CD4-positive, alpha-beta T cell (primary cell): Measurements from ENCODE around the gene SVIP. TPM values are rescaled to one million over a fixed set of nuclear protein-coding genes. Genes with fewer than 3 reads are reported as not detected.

Experiments used
- ATAC-seq: fragments of 200-7000 bp; cut with Tn5 transposase; one replicate; pipeline ENCODE4 v1.10.0; 2022; ENCODE audit warnings: mild to moderate bottlenecking; ENCODE audit not compliant: poor library complexity
- CTCF ChIA-PET: fragments of 350-600 bp; sonication (Branson Sonifier 250); formaldehyde crosslinking; loops from one replicate; lab custom pipeline; 2021; ENCODE audit warnings: antibody characterized with exemption, inconsistent platforms; lab: Charles Lee
- POLR2A ChIA-PET: fragments of 350-600 bp; sonication (Branson Sonifier 250); formaldehyde crosslinking; loops from one replicate; lab custom pipeline; 2021; ENCODE audit warnings: antibody characterized with exemption, inconsistent platforms; lab: Charles Lee
- DNase-seq, 14 experiments: peaks; one replicate each; pipeline ENCODE4 v3.0.0-alpha.2; 2013 to 2020; ENCODE audit warnings: mixed read lengths in 2 of 14
- H3K27ac ChIP-seq, 2 donors: one replicate each; pipeline versions ENCODE4 v1.5.1 to v1.7.0; 2013; ENCODE audit warnings: low read length in 2 of 2, low read depth in 1 of 2, mild to moderate bottlenecking in 1 of 2
- H3K27me3 ChIP-seq, 2 experiments: 1 replicate in 1 of 2; 2 replicates in 1 of 2; pipeline versions ENCODE4 v1.6.1 to v1.7.0; 2013; ENCODE audit warnings: low read length in 2 of 2, control low read depth in 1 of 2, mild to moderate bottlenecking in 1 of 2, moderate library complexity in 1 of 2; ENCODE audit not compliant: insufficient read depth in 2 of 2, control insufficient read depth in 1 of 2
- H3K36me3 ChIP-seq: one replicate; pipeline ENCODE4 v1.6.1; 2013; ENCODE audit warnings: low read length, control low read depth; ENCODE audit not compliant: insufficient read depth
- H3K4me1 ChIP-seq: one replicate; pipeline ENCODE4 v1.6.1; 2013; ENCODE audit warnings: low read length, control low read depth; ENCODE audit not compliant: insufficient read depth
- H3K4me3 ChIP-seq: one replicate; pipeline ENCODE4 v1.5.1; 2013; ENCODE audit warnings: mild to moderate bottlenecking, low read length, moderate library complexity
- H3K9me3 ChIP-seq, 2 experiments: 1 replicate in 1 of 2; 2 replicates in 1 of 2; pipeline versions ENCODE4 v1.6.1 to v1.7.0; 2013; ENCODE audit warnings: low read length in 2 of 2, mild to moderate bottlenecking in 2 of 2, control low read depth in 1 of 2, moderate library complexity in 1 of 2; ENCODE audit not compliant: control insufficient read depth in 1 of 2, insufficient read depth in 1 of 2
- H3K27ac Mint-ChIP-seq: one replicate; pipeline ENCODE4 v1.8.0; 2020; ENCODE audit warnings: mixed read lengths
- H3K27me3 Mint-ChIP-seq: one replicate; pipeline ENCODE4 v1.8.0; 2021; ENCODE audit warnings: mixed read lengths
- H3K36me3 Mint-ChIP-seq: one replicate; pipeline ENCODE4 v1.8.0; 2021; ENCODE audit warnings: low read depth, mixed read lengths
- H3K4me1 Mint-ChIP-seq: one replicate; pipeline ENCODE4 v1.8.0; 2021; ENCODE audit warnings: low read depth, mixed read lengths
- H3K4me3 Mint-ChIP-seq: one replicate; pipeline ENCODE4 v1.8.0; 2020; ENCODE audit warnings: mild to moderate bottlenecking, mixed read lengths
- H3K9me3 Mint-ChIP-seq: one replicate; pipeline ENCODE4 v1.8.0; 2020; ENCODE audit warnings: mixed read lengths
- CTCF ChIP-seq: fragments of 200-600 bp; IDR thresholded peaks from one replicate; pipeline ENCODE4 v1.8.0; 2022; ENCODE audit warnings: antibody characterized with exemption, mild to moderate bottlenecking
- intact Hi-C, 2 experiments: fragments of 100-400 bp; cut with DNase I in 1 of 2; cut with micrococcal nuclease in 1 of 2; formaldehyde crosslinking; loops; one replicate each; pipeline versions ENCODE4 v1.15.1 to v1.9.0; 2023 to 2025; cut with DNase I, micrococcal nuclease
- total RNA-seq, 174 experiments: library from RNA in 2 of 174; stranded (reverse) in 2 of 174; gene quantifications; one replicate each; pipeline ENCODE4 v1.2.3 and lab custom pipeline; 2021 to 2026

The SVIP gene
- total RNA-seq, 2 experiments from 2014 or later: 58.1 to 67.3 TPM

- H3K4me1 Mint-ChIP-seq: no peaks in the 10 kb centered on the region
- H3K27ac Mint-ChIP-seq: no peak overlapping the region
- Histone ChIP-seq H3K4me3 (no peak overlapping the region), H3K27ac (no peak overlapping the region), H3K4me1 (no peaks in the 10 kb centered on the region), H3K27me3 (no peaks in the 10 kb centered on the region), H3K9me3 (no peaks in the 10 kb centered on the region), H3K36me3 (no peaks in the 10 kb centered on the region)
- peaks cover 8% of the 10 kb centered on the region for H3K27me3 Mint-ChIP-seq
- no peak for TF ChIP-seq CTCF
- H3K36me3 Mint-ChIP-seq: no peaks in the 10 kb centered on the region
- ChIA-PET CTCF (no interaction called here), POLR2A (no interaction called here)
- no peak for ATAC-seq
- no peak overlapping the region for H3K4me3 Mint-ChIP-seq
- no peak for DNase-seq
- no peaks in the 10 kb centered on the region for H3K9me3 Mint-ChIP-seq
- intact Hi-C loops: no loop called here
These were observed 33.7 kb downstream of the SVIP start for GRCh38 chr11:22795914-22796313.

GRCh38 chr11:22792497-22792896, 37.1 kb downstream of the SVIP start:
- no peak for ATAC-seq
- ChIA-PET POLR2A (no interaction called here), CTCF (no interaction called here)
- no peaks in the 10 kb centered on the region for H3K9me3 Mint-ChIP-seq
- intact Hi-C loops: no loop called here
- DNase-seq: no peak
- H3K36me3 Mint-ChIP-seq: no peaks in the 10 kb centered on the region
- Histone ChIP-seq H3K36me3 (no peaks in the 10 kb centered on the region), H3K4me3 (no peak overlapping the region), H3K4me1 (no peaks in the 10 kb centered on the region), H3K9me3 (no peaks in the 10 kb centered on the region), H3K27me3 (no peaks in the 10 kb centered on the region), H3K27ac (no peak overlapping the region)
- peaks cover 5% of the 10 kb centered on the region for H3K27me3 Mint-ChIP-seq
- H3K4me3 Mint-ChIP-seq: no peak overlapping the region
- H3K4me1 Mint-ChIP-seq: no peaks in the 10 kb centered on the region
- TF ChIP-seq CTCF: no peak
- H3K27ac Mint-ChIP-seq: no peak overlapping the region

GRCh38 chr11:22787551-22788162, 41.9 kb downstream of the SVIP start:
- no peaks in the 10 kb centered on the region for H3K4me1 ChIP-seq
- no peak overlapping the region for H3K4me3 ChIP-seq
- Mint-ChIP-seq H3K27me3 (peaks cover 11% of the 10 kb centered on the region), H3K27ac (no peak overlapping the region), H3K4me3 (no peak overlapping the region), H3K36me3 (no peaks in the 10 kb centered on the region), H3K4me1 (no peaks in the 10 kb centered on the region), H3K9me3 (no peaks in the 10 kb centered on the region)
- H3K27me3 ChIP-seq: no peaks in the 10 kb centered on the region
- ChIA-PET CTCF (interaction anchor here (0.7 to 1.6 kb wide), 3 partner anchors 10 to 452 kb away, joined by 3 to 5 read pairs (median 3); partner anchors contain the start of gene SVIP), POLR2A (interaction anchor here (0.7 to 1.2 kb wide), 2 partner anchors 41 to 131 kb away, joined by 3 to 4 read pairs; no protein-coding TSS in a partner anchor)
- peak; percentile 94 for TF ChIP-seq CTCF
- no peak overlapping the region for H3K27ac ChIP-seq
- intact Hi-C loops: loop anchor here (1.0 to 5.0 kb wide), 4 partner anchors 115 to 545 kb away; no protein-coding TSS in a partner anchor
- H3K9me3 ChIP-seq: no peaks in the 10 kb centered on the region
- ATAC-seq (peak; percentile 55), DNase-seq (peak in 10 of 14 experiments; percentile 1 to 60 (median 8))
- no peaks in the 10 kb centered on the region for H3K36me3 ChIP-seq
